ENCODE results near the gene ADAM15. TPM values are rescaled to one million over a fixed set of nuclear protein-coding genes. Genes with fewer than 3 reads are reported as not detected.

The ADAM15 gene
- polyA plus RNA-seq, 1 of the 3 experiments (the other 2 are of a cell fraction): 60.1 TPM

DNA sequence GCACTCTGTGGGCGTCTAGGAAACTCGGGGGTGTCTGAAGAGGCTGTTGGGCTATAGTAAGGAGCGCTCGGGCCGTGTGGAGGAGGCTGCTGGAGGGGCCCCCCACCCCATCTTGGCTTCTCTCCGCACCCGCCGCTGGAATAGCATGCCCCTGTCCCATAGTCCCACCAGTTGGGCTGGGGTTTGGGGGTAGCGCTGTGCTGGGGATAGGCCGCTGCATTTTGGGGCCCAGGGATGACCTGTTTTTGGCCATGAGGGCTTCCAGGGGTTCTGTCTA is 28.0 kb downstream of the ADAM15 start:
- peaks cover 23% of the 10 kb centered on the region for H3K27me3 ChIP-seq (ENCODE audit: insufficient read depth)
- H3K27ac ChIP-seq (ENCODE audit: low read depth in 2 of 2, low read length in 1 of 2): no peak overlapping the region; a peak in 1 of 4 replicates
- H3K9ac ChIP-seq: no peak overlapping the region
- peaks cover 10% of the 10 kb centered on the region for H3F3A ChIP-seq (replicated peaks; ENCODE audit: insufficient read depth)
- CTCF ChIA-PET: interaction anchor here (1.0 to 29.9 kb wide), 11 partner anchors 12 to 117 kb away, joined by 3 to 573 read pairs (median 7); partner anchors contain the start of genes ADAM15, DCST1, DCST2 and EFNA4
- WGBS (ENCODE audit: low lambda C conversion rate): 17% methylated on average over 1 of the region's 10 CpGs
- no peaks in the 10 kb centered on the region for H3K36me3 ChIP-seq (replicated peaks in 1 of 2; ENCODE audit: control insufficient read depth in 1 of 2, insufficient read depth in 2 of 2, low read length in 1 of 2)
- no peaks in the 10 kb centered on the region for H4K20me1 ChIP-seq (ENCODE audit: insufficient read depth)
- peak overlapping the region; percentile 55 to 62 for H3K4me3 ChIP-seq (ENCODE audit: low read depth in 2 of 2, low read length in 1 of 2)
- H3K4me2 ChIP-seq: peak overlapping the region; percentile 87
- peaks cover 17 to 20% of the 10 kb centered on the region in 2 experiments; a peak in 3 of 4 replicates for H3K4me1 ChIP-seq (ENCODE audit: control insufficient read depth in 1 of 2, insufficient read depth in 2 of 2, low read depth in 1 of 2, low read length in 1 of 2)
- POLR2A ChIA-PET: interaction anchor here (0.5 to 1.6 kb wide), 5 partner anchors 9 to 114 kb away, joined by 3 to 8 read pairs (median 3); no protein-coding TSS in a partner anchor
- TF ChIP-seq TEAD4 (IDR thresholded peaks at IDR 0.05; ENCODE audit: borderline replicate concordance, insufficient read depth): no peak
- TF ChIP-seq FOSL2 (IDR thresholded peaks at IDR 0.05; ENCODE audit: borderline replicate concordance, low read depth): no peak
- TF ChIP-seq POLR2AphosphoS5 (IDR thresholded peaks at IDR 0.05; ENCODE audit: low read depth, low read length): no peak
- no peak for TF ChIP-seq MEF2A (IDR thresholded peaks at IDR 0.05; ENCODE audit: borderline replicate concordance, low read depth)
- TF ChIP-seq RXRA (IDR thresholded peaks at IDR 0.05; ENCODE audit: borderline replicate concordance, low read depth): no peak
- TF ChIP-seq, protein P1, sequence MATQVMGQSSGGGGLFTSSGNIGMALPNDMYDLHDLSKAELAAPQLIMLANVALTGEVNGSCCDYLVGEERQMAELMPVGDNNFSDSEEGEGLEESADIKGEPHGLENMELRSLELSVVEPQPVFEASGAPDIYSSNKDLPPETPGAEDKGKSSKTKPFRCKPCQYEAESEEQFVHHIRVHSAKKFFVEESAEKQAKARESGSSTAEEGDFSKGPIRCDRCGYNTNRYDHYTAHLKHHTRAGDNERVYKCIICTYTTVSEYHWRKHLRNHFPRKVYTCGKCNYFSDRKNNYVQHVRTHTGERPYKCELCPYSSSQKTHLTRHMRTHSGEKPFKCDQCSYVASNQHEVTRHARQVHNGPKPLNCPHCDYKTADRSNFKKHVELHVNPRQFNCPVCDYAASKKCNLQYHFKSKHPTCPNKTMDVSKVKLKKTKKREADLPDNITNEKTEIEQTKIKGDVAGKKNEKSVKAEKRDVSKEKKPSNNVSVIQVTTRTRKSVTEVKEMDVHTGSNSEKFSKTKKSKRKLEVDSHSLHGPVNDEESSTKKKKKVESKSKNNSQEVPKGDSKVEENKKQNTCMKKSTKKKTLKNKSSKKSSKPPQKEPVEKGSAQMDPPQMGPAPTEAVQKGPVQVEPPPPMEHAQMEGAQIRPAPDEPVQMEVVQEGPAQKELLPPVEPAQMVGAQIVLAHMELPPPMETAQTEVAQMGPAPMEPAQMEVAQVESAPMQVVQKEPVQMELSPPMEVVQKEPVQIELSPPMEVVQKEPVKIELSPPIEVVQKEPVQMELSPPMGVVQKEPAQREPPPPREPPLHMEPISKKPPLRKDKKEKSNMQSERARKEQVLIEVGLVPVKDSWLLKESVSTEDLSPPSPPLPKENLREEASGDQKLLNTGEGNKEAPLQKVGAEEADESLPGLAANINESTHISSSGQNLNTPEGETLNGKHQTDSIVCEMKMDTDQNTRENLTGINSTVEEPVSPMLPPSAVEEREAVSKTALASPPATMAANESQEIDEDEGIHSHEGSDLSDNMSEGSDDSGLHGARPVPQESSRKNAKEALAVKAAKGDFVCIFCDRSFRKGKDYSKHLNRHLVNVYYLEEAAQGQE (IDR thresholded peaks at IDR 0.05; ENCODE audit: low read depth, low read length): no peak
- TF ChIP-seq CHD2 (IDR thresholded peaks at IDR 0.05; ENCODE audit: low read length, partially characterized antibody): no peak
- TF ChIP-seq TAF1 (IDR thresholded peaks at IDR 0.05; ENCODE audit: borderline replicate concordance, low read depth, low read length): no peak
- TF ChIP-seq, protein P2, sequence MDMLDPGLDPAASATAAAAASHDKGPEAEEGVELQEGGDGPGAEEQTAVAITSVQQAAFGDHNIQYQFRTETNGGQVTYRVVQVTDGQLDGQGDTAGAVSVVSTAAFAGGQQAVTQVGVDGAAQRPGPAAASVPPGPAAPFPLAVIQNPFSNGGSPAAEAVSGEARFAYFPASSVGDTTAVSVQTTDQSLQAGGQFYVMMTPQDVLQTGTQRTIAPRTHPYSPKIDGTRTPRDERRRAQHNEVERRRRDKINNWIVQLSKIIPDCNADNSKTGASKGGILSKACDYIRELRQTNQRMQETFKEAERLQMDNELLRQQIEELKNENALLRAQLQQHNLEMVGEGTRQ (IDR thresholded peaks at IDR 0.05; ENCODE audit: borderline replicate concordance, low read depth, low read length): no peak
- TF ChIP-seq TCF12 (IDR thresholded peaks at IDR 0.05): no peak
- no peak for TF ChIP-seq EZH2phosphoT487 (IDR thresholded peaks at IDR 0.05; ENCODE audit: borderline replicate concordance, low read depth)
- no peaks in the 10 kb centered on the region for H3K79me2 ChIP-seq (ENCODE audit: insufficient read depth)
- H3K9me2 ChIP-seq: no peaks in the 10 kb centered on the region
- no peak for DNase-seq
- no peaks in the 10 kb centered on the region for H3K9me3 ChIP-seq
- H2AFZ ChIP-seq (ENCODE audit: low read depth): no peak overlapping the region

Measured in SK-N-SH (cell line).